PC-3 (cell line): Measurements from ENCODE around the gene CS.

ENCODE experiments used
- EZH2 ChIP-seq: fragments of 300-600 bp; sonication (generic); IDR thresholded peaks from one replicate; pipeline ENCODE4 v1.6.1; 2017; ENCODE audit warnings: antibody characterized with exemption, mild to moderate bottlenecking, low read length; ENCODE audit not compliant: unreplicated experiment
- EZH2phosphoT487 ChIP-seq: fragments of 300-600 bp; sonication (generic); IDR thresholded peaks from 2 replicates; pipeline ENCODE4 v1.6.1; 2018; ENCODE audit warnings: mild to moderate bottlenecking, antibody characterized with exemption, low read length, borderline replicate concordance
- TF ChIP-seq, protein P1 (sequence below): fragments of 300-600 bp; sonication (generic); conservative IDR thresholded peaks from 2 replicates; pipeline ENCODE4 v1.5.1; 2017; ENCODE audit warnings: antibody characterized with exemption, low read depth, mild to moderate bottlenecking, low read length

DNA sequence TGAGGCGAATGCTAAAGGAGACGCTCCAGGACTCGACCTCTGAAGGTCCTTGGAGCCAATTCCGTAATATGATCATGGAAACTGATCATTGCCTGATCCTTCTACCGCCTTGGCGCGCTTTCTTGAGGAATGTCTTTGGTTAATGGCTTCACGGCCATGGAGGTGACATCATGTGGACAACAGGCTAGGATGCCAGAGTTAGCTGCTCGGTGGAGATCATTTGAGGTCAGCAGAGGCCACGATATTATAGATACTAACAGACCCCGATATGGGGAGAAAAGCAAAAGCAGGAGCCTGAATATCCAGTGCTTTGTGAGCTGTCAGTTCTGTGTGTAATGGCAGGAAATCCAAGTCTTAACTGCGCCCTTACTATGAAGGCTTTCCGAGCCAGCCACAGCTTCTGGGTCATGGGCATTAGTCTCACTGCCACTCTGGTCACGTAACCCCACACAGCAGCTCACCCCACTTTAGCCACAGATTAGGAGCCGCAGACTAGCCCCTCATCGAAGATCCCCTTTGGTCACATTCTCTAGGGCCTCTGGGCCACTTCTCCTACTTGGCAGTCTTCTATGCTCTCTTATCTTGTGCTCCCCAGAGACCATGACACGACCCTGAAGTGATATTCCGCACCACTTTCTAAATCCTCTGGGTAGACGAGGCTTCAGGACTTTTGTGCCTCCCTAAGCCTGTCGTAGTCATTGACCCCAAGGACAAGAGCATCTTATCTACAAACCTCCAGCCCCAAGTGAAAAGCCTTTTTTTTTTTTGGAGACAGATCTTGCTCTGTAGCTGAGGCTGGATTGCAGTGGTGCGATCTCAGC is 724 bp upstream of the CS start:
- TF ChIP-seq, protein P1, sequence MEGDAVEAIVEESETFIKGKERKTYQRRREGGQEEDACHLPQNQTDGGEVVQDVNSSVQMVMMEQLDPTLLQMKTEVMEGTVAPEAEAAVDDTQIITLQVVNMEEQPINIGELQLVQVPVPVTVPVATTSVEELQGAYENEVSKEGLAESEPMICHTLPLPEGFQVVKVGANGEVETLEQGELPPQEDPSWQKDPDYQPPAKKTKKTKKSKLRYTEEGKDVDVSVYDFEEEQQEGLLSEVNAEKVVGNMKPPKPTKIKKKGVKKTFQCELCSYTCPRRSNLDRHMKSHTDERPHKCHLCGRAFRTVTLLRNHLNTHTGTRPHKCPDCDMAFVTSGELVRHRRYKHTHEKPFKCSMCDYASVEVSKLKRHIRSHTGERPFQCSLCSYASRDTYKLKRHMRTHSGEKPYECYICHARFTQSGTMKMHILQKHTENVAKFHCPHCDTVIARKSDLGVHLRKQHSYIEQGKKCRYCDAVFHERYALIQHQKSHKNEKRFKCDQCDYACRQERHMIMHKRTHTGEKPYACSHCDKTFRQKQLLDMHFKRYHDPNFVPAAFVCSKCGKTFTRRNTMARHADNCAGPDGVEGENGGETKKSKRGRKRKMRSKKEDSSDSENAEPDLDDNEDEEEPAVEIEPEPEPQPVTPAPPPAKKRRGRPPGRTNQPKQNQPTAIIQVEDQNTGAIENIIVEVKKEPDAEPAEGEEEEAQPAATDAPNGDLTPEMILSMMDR = no peak
- TF ChIP-seq EZH2phosphoT487 = no peak
- TF ChIP-seq EZH2 = no peak
